NCI-H748 (cell line): Measurements from ENCODE around the gene RCN1.

Source experiments
- DNase-seq: peaks from one replicate; lab custom pipeline; 2025; ENCODE audit not compliant: unreplicated experiment; lab: John Stamatoyannopoulos, UW

The RCN1 gene

DNA sequence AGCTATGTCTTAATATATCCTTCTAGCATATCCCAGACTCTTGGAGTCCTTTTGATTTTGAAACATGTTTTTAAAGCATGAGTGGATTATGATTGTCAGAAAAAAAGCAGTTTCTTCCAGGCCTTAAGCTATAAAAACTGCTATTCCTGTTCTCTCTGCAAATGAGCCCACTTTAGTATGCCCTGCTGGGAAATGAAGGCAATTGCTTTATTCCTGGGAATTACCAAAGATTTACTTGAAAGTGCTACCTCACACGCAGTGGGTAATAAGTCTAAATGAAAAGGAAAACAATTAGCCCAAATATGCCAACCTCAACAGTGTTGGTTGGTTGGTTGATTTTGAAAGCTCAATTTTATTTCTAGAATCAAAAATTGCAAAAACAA lies 17.2 kb upstream of the RCN1 start:
- DNase-seq = no peak

GRCh38 chr11:32079553-32079952 lies 11.3 kb upstream of the RCN1 start:
- DNase-seq = no peak

GRCh38 chr11:32080361-32080980 lies 10.4 kb upstream of the RCN1 start:
- no peak for DNase-seq

- peak; percentile 14 for DNase-seq
Observed at GRCh38 chr11:32081129-32081641, 9.7 kb upstream of the RCN1 start.

DNA sequence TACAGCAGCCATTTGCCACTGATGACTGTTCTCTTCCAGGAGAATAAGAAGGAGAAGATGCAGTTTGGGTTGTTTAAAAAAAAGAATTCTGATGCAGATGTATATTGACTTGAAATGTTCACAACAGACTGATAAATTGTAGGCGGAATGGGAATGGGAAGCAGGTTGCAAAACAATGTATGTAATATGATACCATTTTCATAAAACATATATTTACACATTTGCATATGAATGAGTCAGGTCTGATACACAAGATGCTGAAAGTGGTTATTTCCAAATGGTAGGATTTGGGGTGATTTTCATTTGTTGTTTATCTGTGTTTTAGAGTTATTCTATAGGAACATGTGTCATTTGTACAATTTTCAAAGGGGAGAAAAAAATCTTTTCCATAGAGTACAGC lies 9.0 kb upstream of the RCN1 start:
- DNase-seq = no peak

DNA sequence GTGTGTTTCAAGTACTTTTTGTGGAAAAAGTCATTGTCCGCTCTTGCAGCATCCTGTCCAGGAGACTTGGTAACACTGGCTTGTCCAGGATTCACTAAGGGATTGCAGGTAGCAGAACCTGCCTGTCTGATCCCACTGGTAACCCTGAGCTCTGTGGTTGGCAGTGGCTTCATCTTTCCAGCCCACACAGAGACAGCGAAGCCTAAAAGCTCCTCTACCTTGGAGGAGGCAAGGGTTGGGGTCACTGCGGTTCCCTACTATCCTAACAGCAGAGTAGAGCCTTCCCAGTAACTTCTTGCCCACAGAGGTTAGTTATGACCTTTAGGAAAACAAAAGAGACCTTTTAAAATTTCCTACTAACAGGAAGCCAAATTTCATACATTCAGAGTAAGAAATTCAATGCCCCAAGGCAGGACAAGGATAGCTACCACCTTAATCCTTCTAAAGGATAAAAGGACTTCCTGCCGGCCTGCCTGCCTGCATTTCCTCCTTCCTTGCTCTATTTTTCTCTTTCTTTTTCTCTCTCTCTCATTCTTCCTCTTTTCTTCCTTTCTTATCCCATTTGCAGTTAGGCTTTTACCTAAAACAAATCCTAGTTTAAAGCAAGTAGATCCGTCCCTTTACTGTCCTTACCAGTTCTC lies 8.4 kb upstream of the RCN1 start:
- DNase-seq = no peak

GRCh38 chr11:32087597-32087996 lies 3.3 kb upstream of the RCN1 start:
- DNase-seq = no peak

DNA sequence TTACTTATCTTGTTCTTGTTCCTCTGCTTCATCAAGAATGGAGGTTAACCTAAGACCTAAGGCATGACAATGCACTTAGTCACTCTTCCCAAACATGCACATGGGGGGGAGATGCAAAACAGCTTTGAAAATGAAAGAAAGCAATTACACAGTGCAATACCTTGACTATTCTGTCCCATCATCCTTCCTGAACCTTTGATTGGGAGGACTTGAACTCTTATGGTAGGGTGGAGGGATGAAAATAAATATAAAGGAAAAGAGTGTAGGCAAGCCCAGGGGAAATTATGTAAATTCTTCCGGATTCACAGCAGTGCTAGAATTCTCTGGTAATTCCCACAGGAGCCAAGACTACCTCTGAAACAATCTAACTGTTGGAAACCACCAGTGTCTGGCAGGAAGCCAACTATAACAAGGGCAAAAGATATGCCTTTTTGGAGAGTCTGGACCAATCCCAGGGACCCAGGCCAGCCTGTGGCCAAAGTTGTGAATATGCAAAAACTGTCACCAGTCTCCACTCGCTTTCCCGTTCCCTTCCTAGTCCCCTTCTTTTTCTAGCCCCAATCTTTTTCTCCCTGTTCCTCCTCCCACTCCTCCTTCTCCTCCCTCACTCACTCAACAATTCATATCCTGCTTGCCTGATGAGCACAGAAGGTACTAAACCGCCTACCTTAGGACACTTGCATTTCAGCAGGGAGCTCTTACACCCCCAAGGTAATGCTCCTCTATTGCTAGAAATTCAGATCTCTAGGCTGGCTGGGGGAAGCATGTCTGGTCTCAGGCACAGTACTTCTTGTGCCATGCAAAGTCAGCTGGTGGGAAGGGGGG lies 2.5 kb upstream of the RCN1 start:
- DNase-seq = peak; percentile 29

GRCh38 chr11:32092581-32093170 lies 1.8 kb downstream of the RCN1 start:
- no peak for DNase-seq

GRCh38 chr11:32094923-32095322 lies 4.0 kb downstream of the RCN1 start:
- no peak for DNase-seq

DNA sequence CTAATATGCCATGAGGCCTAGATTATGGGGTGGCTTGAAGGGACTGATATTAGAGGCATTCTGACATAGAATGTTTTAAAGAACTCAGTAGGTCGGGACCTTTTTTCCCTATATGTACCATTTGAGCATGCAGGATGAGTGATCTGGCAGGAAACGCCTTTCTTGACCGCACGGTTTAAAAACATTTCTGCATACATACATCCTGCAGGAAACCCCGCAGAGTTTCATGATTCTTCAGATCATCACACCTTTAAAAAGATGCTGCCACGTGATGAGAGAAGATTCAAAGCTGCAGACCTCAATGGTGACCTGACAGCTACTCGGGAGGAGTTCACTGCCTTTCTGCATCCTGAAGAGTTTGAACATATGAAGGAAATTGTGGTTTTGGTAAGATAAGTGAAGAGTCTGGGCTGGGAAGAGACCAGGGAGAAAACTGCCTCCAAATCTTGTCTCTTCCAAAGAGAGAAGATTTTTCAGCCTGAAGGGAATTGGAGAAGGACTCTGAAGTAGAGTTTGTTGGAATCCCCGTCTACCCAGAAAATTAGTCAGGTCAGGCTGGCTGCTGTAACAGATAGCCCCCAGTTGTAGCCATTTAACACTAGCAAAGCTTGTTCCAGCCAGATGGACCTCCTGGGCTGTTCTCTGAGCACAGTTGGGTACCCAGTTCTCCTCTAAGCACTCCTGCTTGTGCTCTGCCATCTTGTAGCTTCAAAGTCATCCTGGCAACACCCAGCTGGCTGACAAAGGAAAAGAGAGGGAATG lies 7.4 kb downstream of the RCN1 start:
- no peak for DNase-seq

- no peak for DNase-seq
Observed at GRCh38 chr11:32099516-32099915, 8.6 kb downstream of the RCN1 start.

GRCh38 chr11:32100495-32100894 lies 9.6 kb downstream of the RCN1 start:
- DNase-seq = no peak

- DNase-seq = no peak
Observed at GRCh38 chr11:32101791-32102190, 10.9 kb downstream of the RCN1 start.

DNA sequence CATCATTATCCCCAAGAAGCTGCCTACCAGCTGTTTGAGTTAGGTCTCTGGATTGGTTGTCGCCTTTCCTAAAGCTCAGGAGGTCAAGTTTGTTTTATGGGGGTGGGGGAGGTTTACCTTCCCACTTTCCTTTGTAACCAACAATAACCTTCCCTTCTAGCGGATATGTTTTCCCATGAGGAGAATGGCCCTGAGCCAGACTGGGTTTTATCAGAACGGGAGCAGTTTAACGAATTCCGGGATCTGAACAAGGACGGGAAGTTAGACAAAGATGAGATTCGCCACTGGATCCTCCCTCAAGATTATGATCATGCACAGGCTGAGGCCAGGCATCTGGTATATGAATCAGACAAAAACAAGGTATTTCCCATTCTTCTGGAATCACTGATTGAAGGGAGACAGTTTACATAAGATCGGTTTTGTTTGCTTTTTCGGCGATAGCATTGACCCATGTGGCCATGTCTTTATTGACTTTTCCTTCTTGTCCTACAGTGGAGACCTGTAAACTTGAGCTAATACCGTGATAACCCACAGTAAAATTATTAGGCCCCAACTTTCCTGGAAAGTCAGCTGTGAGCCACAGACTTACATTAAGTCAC lies 12.3 kb downstream of the RCN1 start:
- peak; percentile 77 for DNase-seq

GRCh38 chr11:32103941-32104340 lies 13.1 kb downstream of the RCN1 start:
- no peak for DNase-seq

- no peak for DNase-seq
Observed at GRCh38 chr11:32105871-32106560, 15.1 kb downstream of the RCN1 start.

DNA sequence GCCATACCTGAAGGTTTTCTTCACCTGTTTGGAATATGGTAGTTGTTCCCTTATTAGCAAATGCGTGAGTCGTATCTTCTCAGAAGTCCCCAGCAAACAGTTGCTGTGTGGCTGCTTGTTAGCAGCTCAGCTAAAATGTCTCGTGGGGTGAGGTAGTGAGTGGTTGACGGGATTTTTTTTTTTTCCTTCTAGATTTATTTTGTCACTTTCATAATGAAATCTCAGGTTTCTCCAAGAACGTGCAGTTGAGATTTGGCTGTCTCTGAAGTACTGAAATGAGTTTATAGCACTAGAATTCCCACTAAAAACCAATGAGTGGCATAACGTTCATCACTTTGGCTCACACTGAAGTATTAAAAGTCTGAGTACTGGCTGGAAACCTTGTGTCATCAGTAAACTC lies 16.8 kb downstream of the RCN1 start:
- DNase-seq = no peak

DNA sequence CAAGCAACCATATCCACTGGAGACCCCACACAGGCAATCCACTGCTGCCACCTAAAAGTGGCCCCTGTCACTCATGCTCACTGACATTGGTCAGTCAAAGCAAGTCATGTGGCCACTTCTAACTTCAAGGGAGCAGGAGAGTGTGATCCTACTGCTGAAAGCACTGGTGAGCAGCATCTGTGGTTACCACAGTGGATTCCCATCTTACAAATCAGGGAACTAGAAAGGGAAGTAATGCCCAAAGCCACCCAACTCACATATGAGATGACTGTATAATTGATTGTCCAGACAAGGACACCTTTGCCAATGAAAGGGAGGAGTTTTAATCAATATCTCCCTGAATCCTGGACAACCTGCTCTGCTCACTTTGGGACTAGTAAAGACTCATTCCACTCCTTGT lies 17.7 kb downstream of the RCN1 start:
- DNase-seq = no peak

- DNase-seq = no peak
Observed at GRCh38 chr11:32109138-32109537, 18.3 kb downstream of the RCN1 start.
